ENCODE data around the gene EDIL3. TPM values are rescaled to one million over a fixed set of nuclear protein-coding genes. Genes with fewer than 3 reads are reported as not detected.
A peak's percentile ranks its signal among the peaks of the same experiment; 100 is the strongest.

The EDIL3 gene
- total and polyA plus RNA-seq, 2 of the 8 experiments (the other 6 are each of a cell fraction or from before 2014, with no cell fraction given): 14.7 to 47.2 TPM

DNA sequence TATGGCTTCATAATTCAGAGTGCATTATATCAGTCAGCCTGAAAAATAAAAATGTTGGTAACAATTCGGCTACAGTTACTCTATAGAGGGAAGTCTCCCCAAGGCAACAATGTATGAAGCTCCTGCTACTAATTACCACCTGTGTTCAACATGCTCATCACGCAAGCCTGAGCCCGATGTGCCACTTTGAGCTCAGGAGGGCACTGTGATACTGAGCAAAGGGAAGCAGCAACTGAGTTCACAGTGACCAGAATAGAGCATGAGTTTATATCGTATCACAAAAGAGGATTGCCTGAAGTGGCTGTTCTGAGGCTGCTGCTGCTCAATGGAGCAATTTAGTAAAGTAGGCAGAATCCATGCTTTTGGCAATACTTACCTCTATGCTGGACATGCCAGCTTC is 462.0 kb downstream of the EDIL3 start:
- Histone ChIP-seq H3K27me3 (replicated peaks in 1 of 4; ENCODE audit: control insufficient read depth in 3 of 4, extremely low read depth in 1 of 4, insufficient read depth in 3 of 4, low read length in 3 of 4) (no peaks in the 10 kb centered on the region), H2AFZ (ENCODE audit: low read length) (no peak overlapping the region), H3K4me2 (ENCODE audit: insufficient read depth in 1 of 2, low read depth in 2 of 2, low read length in 2 of 2) (no peak overlapping the region), H3K27ac (ENCODE audit: low read depth, low read length) (no peak overlapping the region), H4K8ac (ENCODE audit: extremely low read depth, insufficient read depth, low read length) (no peak overlapping the region), H2BK120ac (replicated peaks; ENCODE audit: low read depth, low read length) (no peak overlapping the region), H3K4ac (replicated peaks; ENCODE audit: insufficient read length, low read depth, low read length) (no peak overlapping the region), H2BK12ac (ENCODE audit: low read depth, low read length) (no peak overlapping the region), H3K4me3 (ENCODE audit: extremely low read depth in 1 of 4, insufficient read depth in 2 of 4, low read depth in 3 of 4, low read length in 4 of 4) (no peak overlapping the region), H3K4me1 (replicated peaks in 1 of 4; ENCODE audit: control insufficient read depth in 3 of 4, insufficient read depth in 4 of 4, low read length in 3 of 4) (peaks cover 0 to 3% (median 0%) of the 10 kb centered on the region in 4 experiments; a peak in 1 of 7 replicates), H2BK20ac (ENCODE audit: low read length) (no peak overlapping the region), H3K23me2 (ENCODE audit: low read depth, low read length) (no peaks in the 10 kb centered on the region), H2BK15ac (ENCODE audit: low read length) (no peak overlapping the region), H3K79me1 (ENCODE audit: low read depth, low read length) (no peaks in the 10 kb centered on the region), H4K20me1 (replicated peaks in 1 of 2; ENCODE audit: control insufficient read depth in 1 of 2, insufficient read depth in 2 of 2, low read length in 2 of 2) (no peaks in the 10 kb centered on the region), H3K23ac (ENCODE audit: insufficient read length) (no peak overlapping the region), H3K9ac (replicated peaks in 1 of 4; ENCODE audit: extremely low read depth in 1 of 4, low read depth in 3 of 4, low read length in 3 of 4) (no peak overlapping the region), H2BK5ac (ENCODE audit: low read depth, low read length) (no peak overlapping the region), H2AK5ac (ENCODE audit: low read depth, low read length) (no peak overlapping the region), H3K18ac (ENCODE audit: extremely low read depth, low read length) (no peak overlapping the region), H3K36me3 (ENCODE audit: control insufficient read depth in 2 of 4, insufficient read depth in 4 of 4, low read length in 3 of 4) (no peaks in the 10 kb centered on the region), H3K56ac (replicated peaks; ENCODE audit: insufficient read length, low read depth, low read length) (no peak overlapping the region), H4K5ac (ENCODE audit: insufficient read length, low read depth, low read length) (no peak overlapping the region), H3K14ac (ENCODE audit: insufficient read length) (no peak overlapping the region), H4K91ac (replicated peaks; ENCODE audit: insufficient read length, low read length) (no peak overlapping the region), H3K9me3 (ENCODE audit: insufficient read depth in 2 of 2, low read depth in 1 of 2, low read length in 1 of 2) (peaks cover 0 to 2% of the 10 kb centered on the region in 2 experiments; a peak in 1 of 4 replicates), H3K79me2 (ENCODE audit: control insufficient read depth in 1 of 2, insufficient read depth in 2 of 2, low read length in 2 of 2) (no peaks in the 10 kb centered on the region)
- POLR2A ChIA-PET (ENCODE audit: partially characterized antibody): no interaction called here
- TF ChIP-seq POLR2A (IDR thresholded peaks at IDR 0.05; ENCODE audit: control extremely low read depth in 1 of 2, low read depth in 2 of 2, low read length in 2 of 2) (no peak), RAD21 (IDR thresholded peaks at IDR 0.05 in 1 of 2, conservative IDR thresholded peaks at IDR 0.05 in 1 of 2; ENCODE audit: low read depth in 2 of 2, low read length in 2 of 2) (peak; percentile 51 to 56), NRF1 (IDR thresholded peaks at IDR 0.05; ENCODE audit: low read depth, low read length) (no peak)
- TF ChIP-seq, protein P1, sequence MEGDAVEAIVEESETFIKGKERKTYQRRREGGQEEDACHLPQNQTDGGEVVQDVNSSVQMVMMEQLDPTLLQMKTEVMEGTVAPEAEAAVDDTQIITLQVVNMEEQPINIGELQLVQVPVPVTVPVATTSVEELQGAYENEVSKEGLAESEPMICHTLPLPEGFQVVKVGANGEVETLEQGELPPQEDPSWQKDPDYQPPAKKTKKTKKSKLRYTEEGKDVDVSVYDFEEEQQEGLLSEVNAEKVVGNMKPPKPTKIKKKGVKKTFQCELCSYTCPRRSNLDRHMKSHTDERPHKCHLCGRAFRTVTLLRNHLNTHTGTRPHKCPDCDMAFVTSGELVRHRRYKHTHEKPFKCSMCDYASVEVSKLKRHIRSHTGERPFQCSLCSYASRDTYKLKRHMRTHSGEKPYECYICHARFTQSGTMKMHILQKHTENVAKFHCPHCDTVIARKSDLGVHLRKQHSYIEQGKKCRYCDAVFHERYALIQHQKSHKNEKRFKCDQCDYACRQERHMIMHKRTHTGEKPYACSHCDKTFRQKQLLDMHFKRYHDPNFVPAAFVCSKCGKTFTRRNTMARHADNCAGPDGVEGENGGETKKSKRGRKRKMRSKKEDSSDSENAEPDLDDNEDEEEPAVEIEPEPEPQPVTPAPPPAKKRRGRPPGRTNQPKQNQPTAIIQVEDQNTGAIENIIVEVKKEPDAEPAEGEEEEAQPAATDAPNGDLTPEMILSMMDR (IDR thresholded peaks at IDR 0.05; ENCODE audit: control extremely low read depth in 1 of 3, insufficient read depth in 1 of 3, low read depth in 1 of 3, low read length in 3 of 3): peak in 1 of 3 experiments; percentile 7; a peak in 1 of 4 replicates
- CTCF ChIA-PET (ENCODE audit: partially characterized antibody): no interaction called here
- DNase-seq (ENCODE audit: low read depth in 1 of 2, low spot score in 2 of 2) (no peak), FAIRE-seq (no peak)
- 88% methylated on average over 4 of the region's 4 CpGs; no CpG with 5 or more reads in 1 of the 2 experiments for WGBS, 2 experiments (ENCODE audit: extremely low coverage in 1 of 2, insufficient coverage in 1 of 2, insufficient read length in 1 of 2, insufficient replicate concordance in 2 of 2, low coverage in 1 of 2, low lambda C conversion rate in 2 of 2, missing lambda C conversion rate in 1 of 2)

Data from H1 (cell line).